Urinary bladder (tissue), 2 donors: ENCODE results near the gene OR2V1. TPM values are rescaled to one million over a fixed set of nuclear protein-coding genes. Genes with fewer than 3 reads are reported as not detected.

Source experiments
- polyA plus RNA-seq: library from polyadenylated mRNA; stranded (reverse); fragments of 200-250 nt; gene quantifications from one replicate; pipeline ENCODE4 v1.2.3, GENCODE V29; 2013
- total RNA-seq: library from RNA; depleted of rRNA; stranded (reverse); fragments of >200 nt; gene quantifications from one replicate; pipeline ENCODE4 v1.2.3, GENCODE V29; 2014
- donor health status: healthy.

The OR2V1 gene
- total and polyA plus RNA-seq, 2 donors = not detected

Other genes starting within 250 kb of the OR2V1 start
- gene BTNL8, start 232.0 kb downstream of the OR2V1 start, total RNA-seq = not detected
- 0.10 TPM for gene BTNL8, start 232.0 kb downstream of the OR2V1 start, polyA plus RNA-seq
- gene BTNL3, start 142.3 kb downstream of the OR2V1 start, total RNA-seq = not detected
- 0.04 TPM for gene BTNL3, start 142.3 kb downstream of the OR2V1 start, polyA plus RNA-seq
- gene BTNL9, start 90.9 kb downstream of the OR2V1 start, total RNA-seq = 7.0 TPM
- 11.9 TPM for gene BTNL9, start 90.9 kb downstream of the OR2V1 start, polyA plus RNA-seq
- gene OR2V2, start 16.4 kb upstream of the OR2V1 start, total RNA-seq = not detected
- not detected for gene OR2V2, start 16.4 kb upstream of the OR2V1 start, polyA plus RNA-seq
- 1.2 TPM for gene TRIM7, start 74.0 kb upstream of the OR2V1 start, total RNA-seq
- 3.7 TPM for gene TRIM7, start 74.0 kb upstream of the OR2V1 start, polyA plus RNA-seq
- gene TRIM41, start 92.1 kb upstream of the OR2V1 start, total RNA-seq = 8.8 TPM
- gene TRIM41, start 92.1 kb upstream of the OR2V1 start, polyA plus RNA-seq = 20.6 TPM
- 2,993 TPM for gene RACK1, start 112.7 kb upstream of the OR2V1 start, total RNA-seq
- gene RACK1, start 112.7 kb upstream of the OR2V1 start, polyA plus RNA-seq = 2,408 TPM
- gene TRIM52, start 130.0 kb upstream of the OR2V1 start, total RNA-seq = 14.1 TPM
- gene TRIM52, start 130.0 kb upstream of the OR2V1 start, polyA plus RNA-seq = 13.8 TPM
- 0.37 TPM for gene OR4F3, start 236.1 kb upstream of the OR2V1 start, total RNA-seq
- gene OR4F3, start 236.1 kb upstream of the OR2V1 start, polyA plus RNA-seq = not detected